GM21825 (cell line): ENCODE data around the gene CALCR.
"Not testable (repeated sequence)": the region's sequence is repeated elsewhere in the genome, so short reads cannot be mapped to it uniquely, and the experiment has no call there.

ENCODE experiments used
- ATAC-seq: cut with Tn5 transposase; IDR thresholded peaks from one replicate; pipeline ENCODE4 v1.9.1; 2021; ENCODE audit warnings: mild to moderate bottlenecking, moderate library complexity; ENCODE audit not compliant: unreplicated experiment

Gene CALCR

DNA sequence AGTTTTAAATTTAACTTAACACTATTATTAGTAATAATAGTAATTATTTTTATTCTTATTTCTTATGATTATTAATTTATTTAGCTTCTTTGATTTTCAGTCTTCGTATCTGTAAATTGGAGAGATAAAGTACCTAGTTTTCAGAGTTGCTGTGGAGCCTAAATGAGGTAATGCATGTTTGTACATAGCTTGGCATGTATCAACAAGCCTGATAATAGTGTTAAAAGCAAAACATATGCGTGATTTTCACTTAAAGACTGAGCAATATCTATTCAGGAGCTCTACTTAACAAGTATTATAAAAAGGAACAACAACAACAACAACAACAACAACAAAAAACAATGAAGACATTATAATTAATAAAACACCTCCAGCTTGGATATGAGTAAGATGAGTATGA is 12.4 kb downstream of the CALCR start:
- ATAC-seq, result no peak

DNA sequence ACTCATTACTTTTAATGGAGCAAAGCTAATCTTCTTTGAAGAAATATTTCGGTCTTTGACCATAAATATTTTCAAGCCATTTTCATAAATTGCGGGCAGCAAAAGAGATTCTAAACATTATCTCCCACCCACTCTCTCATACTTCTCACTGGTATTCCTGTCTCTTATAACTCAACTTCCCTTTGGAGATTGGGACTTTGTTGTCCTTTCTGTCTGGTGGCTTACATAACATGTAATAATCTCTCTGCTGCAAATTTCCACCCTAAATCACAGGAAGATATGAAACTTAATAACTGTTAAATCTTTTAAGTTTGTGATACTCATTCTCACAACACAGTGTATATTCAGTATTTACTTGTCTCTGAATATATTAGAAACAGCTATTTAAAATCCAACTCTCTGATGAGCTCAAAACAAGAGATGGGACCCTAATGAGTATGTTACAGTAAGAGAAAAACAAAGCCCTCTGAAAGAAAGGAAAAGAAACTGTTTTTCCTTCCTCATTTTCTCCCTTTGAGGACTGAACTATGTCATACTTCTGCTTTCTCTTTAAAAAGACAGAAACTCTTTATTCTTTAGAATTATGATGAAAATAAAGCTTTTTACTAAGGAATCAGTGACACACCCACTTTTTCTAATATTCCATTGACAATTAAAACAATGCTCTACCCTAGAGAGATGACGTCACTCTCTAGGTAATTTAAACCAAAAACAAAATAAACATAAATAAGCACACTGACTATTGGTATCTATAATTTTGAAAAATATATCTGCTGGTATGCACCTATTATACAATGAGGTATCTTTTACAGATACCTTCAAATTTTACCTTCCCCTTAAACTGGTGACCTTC is 14.7 kb downstream of the CALCR start:
- ATAC-seq, result peak; percentile 52

GRCh38 chr7:93558705-93559614 is 15.6 kb downstream of the CALCR start:
- no peak for ATAC-seq

DNA sequence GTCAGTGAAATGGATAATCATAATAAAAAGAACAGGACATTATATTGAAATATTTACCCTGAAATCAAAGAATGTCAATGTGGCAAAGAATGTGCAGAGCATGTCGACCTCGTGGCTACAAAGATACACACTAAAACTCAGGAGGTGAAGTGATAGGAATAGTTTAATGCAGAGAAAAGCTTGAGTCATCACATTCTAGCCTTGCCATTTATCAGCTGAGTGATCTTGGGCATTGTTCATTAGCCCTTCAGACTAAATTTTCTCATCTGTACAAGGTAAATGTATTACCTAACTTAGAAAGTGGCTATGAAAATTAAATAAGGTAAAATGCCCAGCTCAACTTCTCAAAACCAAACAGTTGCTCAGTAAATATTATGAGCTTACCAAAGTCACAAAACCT is 22.6 kb downstream of the CALCR start:
- ATAC-seq, result no peak

DNA sequence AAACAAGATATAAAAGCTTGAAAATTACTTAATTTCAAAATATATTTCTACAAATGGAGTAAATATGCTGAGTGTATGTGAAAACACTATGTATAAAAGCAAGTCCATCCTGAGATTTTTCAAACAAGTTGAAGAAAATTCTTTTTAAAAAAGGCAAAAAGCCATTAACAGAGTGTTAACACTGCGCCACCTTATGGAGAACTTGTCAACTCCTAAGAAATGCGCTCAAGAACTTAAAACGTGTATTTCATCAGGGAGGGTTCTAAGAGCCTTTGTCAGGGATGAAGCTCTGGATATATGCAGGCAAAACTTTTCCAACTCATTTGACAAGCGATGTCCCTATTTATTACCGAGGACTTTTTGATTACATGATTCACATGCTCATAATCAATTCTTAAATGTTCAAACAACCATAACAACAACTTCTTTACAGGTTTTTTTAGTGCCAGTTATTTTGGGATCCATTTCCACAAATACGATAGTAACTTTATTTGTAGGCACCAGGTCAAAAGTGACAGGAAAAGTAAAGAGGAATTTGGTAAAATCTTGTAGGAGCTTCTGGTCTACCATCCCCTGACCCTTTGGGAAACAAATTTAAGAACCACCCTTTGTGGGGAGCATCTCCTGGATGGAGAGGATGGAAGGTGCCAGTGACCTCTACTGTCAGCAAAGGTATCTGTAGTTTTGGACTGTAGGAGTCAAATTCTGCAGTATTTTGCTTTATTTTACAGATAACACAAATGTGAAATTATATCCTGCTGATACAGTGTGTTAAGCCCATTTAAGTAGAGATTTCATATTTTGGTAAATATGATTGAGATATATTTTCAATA is 23.2 kb downstream of the CALCR start:
- ATAC-seq, result no peak

DNA sequence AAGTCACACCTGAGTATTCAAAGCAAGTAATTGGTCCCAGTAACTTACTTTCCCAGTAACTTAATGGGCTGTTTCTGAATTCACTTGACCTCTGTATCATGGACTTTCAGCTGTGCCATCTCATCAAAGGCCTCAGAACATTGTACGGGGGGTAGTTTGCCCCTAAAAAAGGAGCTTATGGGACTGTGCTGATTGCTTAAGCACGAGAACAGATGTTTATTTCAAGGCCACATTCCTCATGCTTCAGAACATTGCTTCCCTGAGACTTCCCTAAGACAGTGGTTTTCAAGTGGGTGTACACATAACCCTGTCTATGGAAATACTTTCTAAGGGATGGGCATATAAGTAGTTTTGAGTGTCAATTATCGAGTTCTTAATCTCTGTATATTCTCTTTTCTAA is 26.8 kb downstream of the CALCR start:
- no peak for ATAC-seq

DNA sequence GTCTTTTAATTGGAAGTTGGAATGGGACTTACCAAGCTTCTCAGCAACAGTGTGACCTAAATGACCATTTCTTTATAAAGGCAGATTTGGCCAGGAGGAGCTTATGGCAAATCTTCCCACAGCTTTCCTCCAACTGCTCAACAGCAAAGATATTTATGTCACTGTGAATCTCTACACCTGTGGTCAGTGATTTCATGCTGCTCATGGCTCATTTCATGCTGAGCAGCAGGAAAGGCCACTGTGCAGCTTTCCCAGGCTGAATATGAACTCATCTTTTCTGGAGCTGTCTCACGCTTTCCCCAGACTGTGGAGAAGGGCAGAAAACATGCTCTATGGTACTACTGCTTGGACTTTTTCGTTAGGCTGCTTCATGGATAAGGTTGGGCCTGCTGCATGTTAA is 29.8 kb downstream of the CALCR start:
- no peak for ATAC-seq

- no peak for ATAC-seq
Observed at GRCh38 chr7:93538061-93538460, 36.5 kb downstream of the CALCR start.

DNA sequence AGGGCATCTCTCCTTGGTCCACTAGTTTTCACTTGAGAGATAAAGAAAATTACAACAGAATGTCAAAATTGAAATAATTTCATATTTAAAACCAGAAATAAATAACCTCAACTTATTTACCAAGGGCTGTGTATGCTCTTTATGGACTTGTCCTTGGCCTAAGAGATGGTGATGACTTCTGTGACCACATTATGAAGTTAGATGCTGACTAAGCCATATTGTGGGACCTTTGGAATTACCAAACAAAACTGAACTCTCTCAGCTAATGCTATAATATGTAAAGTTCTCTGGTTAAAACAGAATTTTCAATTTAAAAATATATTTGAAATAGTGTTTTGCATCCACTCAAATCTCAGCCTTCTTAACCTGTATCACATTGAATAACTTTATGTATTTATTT is 38.9 kb downstream of the CALCR start:
- ATAC-seq, result no peak

DNA sequence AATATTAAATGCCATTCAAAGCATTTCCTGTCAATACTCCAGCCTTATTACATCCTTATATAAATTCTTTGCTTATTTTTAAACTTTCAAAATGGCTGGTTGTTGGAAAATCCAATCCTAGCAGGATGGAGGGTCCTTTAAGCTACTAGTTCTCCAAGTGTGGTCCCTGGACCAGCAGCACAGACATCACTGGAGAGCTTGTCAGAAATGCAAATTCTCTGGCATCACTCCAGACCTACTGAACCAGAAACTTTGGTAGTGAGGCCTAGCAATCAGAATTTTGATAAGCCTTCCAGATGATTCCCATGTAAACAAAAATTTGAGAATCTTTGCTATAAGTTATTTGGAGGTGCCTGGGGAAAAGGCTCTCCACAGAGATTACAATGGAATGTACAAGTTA is 43.8 kb downstream of the CALCR start:
- no peak for ATAC-seq

- no peak for ATAC-seq
Observed at GRCh38 chr7:93516834-93517233, 57.7 kb downstream of the CALCR start.

- ATAC-seq, result no peak
Observed at GRCh38 chr7:93515144-93515543, 59.4 kb downstream of the CALCR start.

- no peak for ATAC-seq
Observed at GRCh38 chr7:93509303-93509702, 65.2 kb downstream of the CALCR start.

DNA sequence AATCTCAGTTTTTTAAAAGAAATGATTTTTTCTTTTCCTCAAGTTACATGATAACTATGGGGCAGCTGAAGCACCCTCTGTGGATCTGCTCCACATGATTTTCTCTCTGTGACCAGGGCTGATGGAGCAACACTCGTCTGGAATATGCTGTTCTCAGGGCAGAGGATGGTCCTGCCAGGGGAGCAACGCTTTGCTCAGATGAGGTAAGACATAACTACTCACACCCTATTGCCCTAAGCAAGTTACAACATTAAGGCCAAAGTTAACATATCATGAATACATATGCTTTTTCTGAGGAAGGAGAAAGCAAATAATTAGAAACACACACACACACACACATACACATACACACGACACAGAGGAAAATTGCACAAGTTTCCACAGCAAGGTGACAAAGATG is 71.4 kb downstream of the CALCR start:
- ATAC-seq, result no peak

DNA sequence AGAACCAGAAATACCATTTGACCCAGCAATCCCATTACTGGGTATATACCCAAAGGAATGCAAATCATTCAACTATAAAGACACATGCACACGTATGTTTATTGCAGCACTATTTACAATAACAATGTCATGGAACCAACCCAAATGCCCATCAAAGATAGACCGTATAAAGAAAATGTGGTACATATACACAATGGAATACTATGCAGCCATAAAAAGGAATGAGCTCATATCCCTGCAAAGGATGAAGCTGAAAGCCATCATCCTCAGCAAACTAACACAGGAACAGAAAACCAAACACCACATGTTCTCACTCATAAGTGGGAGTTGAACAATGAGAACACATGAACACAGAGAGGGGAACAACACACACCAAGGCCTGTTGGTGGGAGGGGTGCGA is 82.7 kb downstream of the CALCR start:
- ATAC-seq, result not testable (repeated sequence)

GRCh38 chr7:93476491-93477344 is 97.8 kb downstream of the CALCR start:
- no peak for ATAC-seq

- no peak for ATAC-seq
Observed at GRCh38 chr7:93475811-93476210, 98.7 kb downstream of the CALCR start.

DNA sequence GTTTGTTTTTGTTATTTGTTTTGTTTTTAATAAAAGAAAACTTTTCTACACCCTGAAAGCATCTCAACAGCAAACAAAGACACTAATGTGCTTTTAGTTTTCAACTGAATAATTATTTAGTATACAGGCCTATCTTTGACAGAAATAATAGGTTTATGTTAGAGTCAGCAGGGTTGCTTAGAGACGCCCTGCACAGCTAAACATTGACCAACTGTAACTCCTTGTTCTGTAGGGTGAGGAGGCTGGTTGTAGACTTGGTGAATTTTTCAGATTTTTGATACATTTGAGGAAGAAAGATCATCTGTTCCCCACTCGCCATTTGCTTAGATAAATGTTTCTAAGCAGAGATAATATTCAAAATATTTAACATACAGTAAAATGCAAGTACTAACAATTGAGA is 103.1 kb downstream of the CALCR start:
- ATAC-seq, result no peak

- ATAC-seq, result no peak
Observed at GRCh38 chr7:93463764-93464163, 110.8 kb downstream of the CALCR start.

DNA sequence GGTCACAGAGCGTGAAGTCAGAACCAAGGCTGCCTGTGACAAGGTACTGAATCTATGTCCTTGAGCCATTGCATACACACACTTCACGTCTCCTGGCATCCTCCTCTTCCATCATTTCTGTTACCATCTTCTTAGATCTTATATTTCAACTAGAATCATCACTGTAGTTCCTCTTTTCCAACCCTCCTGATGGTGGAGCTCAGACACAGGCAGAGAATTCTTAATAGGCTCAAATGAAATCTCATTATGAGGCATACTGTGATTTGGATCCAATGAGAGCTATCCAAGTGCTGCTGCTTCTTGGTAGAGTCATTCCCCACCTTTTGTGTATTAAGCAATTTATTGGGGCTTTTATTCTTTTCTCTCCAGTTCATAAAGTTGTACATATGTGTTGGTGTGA is 113.2 kb downstream of the CALCR start:
- ATAC-seq, result no peak
